Measurements from ENCODE around the gene CHAC1. TPM values are rescaled to one million over a fixed set of nuclear protein-coding genes. Genes with fewer than 3 reads are reported as not detected.

CHAC1 gene
- total RNA-seq, 4 donors from 2014 or later, result 0.66 to 1.6 (median 1.2) TPM; not detected in 1

DNA sequence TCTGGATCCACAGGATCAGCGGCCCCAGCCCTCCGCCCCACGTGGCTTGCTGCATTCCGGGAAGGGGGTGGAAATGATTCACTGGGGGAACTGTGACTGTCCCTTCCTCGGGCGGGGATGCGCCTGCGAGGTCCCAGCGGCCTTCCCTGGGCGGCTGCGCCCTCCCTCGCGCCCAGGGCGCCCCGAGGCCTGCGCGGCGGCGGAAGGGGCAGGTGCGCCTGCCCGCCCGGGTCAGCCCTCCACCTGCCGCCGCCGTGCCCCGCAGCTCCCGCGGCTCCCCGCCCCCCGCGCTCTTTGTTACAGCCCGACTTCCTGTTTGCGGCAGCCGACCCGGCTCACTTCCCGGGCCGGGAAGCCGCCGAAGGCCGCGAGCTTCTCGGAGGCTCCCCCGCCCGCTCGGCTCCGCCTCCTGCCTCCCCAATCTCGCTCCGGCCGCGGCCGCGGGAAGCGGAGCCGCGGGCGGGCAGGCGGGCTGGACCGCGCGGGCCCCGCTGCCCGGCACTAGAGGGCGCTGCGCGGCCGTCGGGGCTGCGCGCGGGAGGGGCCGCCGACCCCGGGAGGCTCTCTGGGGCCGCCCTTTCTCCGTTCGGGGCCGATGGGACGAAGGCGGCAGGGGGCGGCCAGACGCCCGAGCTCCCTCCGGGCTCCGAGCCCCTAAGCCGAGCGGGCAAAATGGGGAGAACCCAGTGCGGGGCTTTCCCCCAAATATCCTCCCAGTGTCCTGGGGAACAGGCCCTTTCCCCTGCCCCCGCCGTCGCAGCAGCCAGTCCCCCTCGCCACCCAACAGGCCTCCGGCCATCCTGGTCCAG is 11.5 kb upstream of the CHAC1 start:
- TF ChIP-seq, protein P1, sequence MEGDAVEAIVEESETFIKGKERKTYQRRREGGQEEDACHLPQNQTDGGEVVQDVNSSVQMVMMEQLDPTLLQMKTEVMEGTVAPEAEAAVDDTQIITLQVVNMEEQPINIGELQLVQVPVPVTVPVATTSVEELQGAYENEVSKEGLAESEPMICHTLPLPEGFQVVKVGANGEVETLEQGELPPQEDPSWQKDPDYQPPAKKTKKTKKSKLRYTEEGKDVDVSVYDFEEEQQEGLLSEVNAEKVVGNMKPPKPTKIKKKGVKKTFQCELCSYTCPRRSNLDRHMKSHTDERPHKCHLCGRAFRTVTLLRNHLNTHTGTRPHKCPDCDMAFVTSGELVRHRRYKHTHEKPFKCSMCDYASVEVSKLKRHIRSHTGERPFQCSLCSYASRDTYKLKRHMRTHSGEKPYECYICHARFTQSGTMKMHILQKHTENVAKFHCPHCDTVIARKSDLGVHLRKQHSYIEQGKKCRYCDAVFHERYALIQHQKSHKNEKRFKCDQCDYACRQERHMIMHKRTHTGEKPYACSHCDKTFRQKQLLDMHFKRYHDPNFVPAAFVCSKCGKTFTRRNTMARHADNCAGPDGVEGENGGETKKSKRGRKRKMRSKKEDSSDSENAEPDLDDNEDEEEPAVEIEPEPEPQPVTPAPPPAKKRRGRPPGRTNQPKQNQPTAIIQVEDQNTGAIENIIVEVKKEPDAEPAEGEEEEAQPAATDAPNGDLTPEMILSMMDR (IDR thresholded peaks at IDR 0.05; ENCODE audit: low read depth), result no peak

DNA sequence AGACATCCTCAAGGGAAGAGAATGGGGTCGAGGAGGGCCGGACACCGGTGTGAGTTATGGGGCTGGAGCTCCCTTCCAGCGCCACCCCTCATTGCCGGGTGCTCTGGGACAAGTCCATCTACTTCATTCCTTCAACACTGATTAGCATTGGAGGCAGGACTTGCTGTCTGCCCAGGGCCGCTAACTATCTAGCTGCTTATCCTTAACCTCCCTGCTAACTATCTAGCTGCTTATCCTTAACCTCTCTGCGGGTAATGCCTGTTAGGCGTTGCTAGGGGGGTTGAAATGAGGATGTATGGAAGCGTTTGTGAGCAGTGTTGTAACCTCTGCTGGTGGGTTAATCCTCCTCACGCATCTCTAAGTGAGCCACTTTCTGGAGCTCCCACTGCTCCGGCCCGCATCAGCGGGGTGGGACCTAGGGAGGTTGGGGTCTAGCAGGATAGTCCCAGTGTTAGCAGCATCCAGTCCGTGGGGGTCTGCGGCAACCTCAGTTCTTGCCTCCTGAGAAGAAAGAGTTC is 10.9 kb upstream of the CHAC1 start:
- TF ChIP-seq, protein P1 (IDR thresholded peaks at IDR 0.05; ENCODE audit: low read depth), result no peak

DNA sequence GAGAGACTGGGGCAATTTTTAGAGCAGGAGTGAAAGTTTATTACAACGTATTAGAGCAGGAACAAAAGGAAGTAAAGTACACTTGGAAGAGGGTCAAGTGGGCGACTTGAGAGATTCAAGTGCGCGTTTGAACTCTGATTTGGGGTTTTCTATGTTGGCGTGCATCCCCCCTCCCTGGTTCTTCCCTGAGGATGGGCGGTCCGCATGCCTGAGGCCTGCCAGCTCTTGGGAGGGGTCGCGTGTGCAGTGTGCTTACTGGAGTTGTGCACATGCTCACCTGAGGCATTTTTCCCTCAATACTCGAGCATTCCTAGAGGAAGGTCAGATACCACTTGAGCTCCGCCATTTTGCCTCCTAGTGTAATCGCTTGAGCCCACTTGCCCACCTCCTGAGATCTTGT is 10.4 kb upstream of the CHAC1 start:
- TF ChIP-seq, protein P1 (IDR thresholded peaks at IDR 0.05; ENCODE audit: low read depth), result no peak

DNA sequence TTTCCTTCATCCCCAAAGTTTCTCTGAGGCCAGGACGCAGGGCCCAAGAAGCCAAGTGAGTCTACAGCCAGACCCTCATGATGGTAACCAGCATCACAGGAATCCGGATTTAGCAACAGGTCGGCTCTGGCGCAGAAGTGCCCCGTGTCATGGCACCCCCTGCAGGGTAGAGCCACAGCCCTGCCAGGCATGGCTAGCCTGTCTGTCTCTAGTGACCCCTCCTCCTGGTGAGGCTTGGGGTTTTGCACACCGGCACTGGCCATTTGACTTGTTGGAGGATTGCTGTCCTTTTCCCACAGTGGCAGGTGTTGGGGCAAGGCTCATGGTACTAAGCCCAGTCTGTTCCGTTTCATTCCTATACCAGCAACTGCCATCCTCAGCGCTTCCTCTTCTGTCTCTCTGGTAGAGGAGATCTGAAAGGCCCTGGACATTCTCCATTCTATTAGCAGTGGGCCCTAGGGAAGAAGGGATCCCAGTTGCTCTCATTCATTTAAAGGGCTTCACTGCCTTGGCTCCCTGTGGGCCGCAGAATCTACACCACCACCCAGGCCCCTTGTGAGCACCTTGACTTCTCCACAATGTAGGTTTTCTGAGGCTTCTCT is 9.4 kb upstream of the CHAC1 start:
- TF ChIP-seq, protein P1 (IDR thresholded peaks at IDR 0.05; ENCODE audit: low read depth), result no peak

DNA sequence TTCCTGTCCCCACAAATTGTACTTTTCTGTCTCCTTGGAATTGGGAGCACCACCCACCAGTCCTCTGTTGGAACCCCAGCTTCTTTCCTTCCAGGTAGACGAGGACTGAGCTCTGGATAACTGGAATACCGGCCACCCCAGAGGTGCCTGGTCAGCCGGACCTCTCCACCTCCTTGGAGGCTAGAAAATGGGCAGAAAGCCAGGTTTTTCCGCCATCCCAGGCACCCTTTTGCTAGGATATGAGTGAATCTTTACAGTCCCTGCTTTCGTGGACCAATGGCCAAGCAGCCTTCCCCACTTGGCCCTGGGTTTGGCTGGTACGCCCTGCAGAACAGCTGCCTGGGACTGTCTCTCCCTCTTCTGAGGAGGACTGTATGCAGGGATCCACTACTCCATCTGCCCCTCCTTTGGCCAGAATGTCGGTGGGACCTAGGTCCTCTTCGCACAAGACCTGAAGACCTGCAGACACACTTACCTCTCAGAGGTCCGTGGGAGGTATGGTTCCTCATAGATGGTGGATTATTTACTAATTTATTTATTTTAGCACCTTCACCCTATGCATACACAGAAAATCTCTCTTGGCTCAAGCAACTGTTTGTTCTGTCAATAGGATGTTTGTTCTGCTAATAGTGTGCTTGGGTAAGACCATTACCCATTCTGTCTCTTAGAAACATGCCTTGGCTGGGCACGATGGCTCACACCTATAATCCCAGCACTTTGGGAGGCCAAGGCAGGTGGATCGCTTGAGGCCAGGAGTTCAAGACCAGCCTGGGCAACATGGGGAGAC is 8.6 kb upstream of the CHAC1 start:
- TF ChIP-seq, protein P1 (IDR thresholded peaks at IDR 0.05; ENCODE audit: low read depth), result no peak

DNA sequence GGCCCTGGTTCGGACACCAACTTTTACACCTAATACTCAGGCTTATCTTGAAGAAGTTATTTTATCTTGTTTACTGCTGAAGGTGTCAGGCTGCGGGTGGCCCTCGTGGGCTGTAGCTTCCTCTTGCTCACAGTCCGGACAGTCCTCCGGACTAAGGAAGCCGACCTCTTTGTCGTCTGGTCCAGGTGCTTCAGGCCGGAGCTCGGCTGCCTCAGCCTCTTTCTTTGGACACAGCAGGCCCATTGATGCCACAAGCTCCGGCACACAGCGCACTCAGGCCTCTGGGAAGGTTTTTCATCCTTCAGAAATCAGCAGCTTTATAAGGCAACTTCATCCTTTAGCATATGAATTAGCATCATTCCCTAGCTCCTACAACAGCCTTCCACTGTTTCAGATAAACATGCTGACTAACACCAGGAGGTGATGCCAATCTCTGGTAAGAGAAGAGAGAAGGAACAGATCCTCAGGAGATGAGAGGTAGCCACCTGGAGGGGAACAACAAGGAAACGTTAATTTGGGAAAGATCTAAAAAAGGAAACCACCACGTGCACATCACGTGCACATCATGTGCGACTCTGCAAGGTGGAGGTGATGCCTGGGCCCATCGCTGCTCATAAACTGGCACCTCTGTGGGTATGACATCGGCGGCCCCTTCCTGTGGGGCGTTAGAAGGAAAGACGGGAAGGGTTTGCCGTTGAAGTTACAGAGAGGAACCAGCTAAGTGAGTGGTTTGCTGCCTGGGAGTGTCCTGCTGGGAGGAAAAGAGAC is 4.4 kb upstream of the CHAC1 start:
- TF ChIP-seq, protein P1 (IDR thresholded peaks at IDR 0.05; ENCODE audit: low read depth), result no peak

All from subcutaneous adipose tissue (tissue), 4 donors.